Progenitor cell of endocrine pancreas (in vitro differentiated cells): Measurements from ENCODE around the gene TEFM. TPM values are rescaled to one million over a fixed set of nuclear protein-coding genes. Genes with fewer than 3 reads are reported as not detected.

Experiments used
- DNase-seq: peaks from one replicate; pipeline ENCODE4 v3.0.0; 2021; ENCODE audit warnings: low spot score; ENCODE audit not compliant: unreplicated experiment
- H3K27ac Mint-ChIP-seq: 2 replicates; pipeline ENCODE4 v1.8.0; 2021; ENCODE audit warnings: mild to moderate bottlenecking, moderate library complexity, mixed read lengths
- H3K27me3 Mint-ChIP-seq: 2 replicates; pipeline ENCODE4 v1.8.0; 2021; ENCODE audit warnings: mixed read lengths
- H3K36me3 Mint-ChIP-seq: 2 replicates; pipeline ENCODE4 v1.8.0; 2022; ENCODE audit warnings: mixed read lengths; ENCODE audit not compliant: insufficient read depth
- H3K4me1 Mint-ChIP-seq: 2 replicates; pipeline ENCODE4 v1.8.0; 2021; ENCODE audit warnings: low read depth, mixed read lengths
- H3K4me3 Mint-ChIP-seq: 2 replicates; pipeline ENCODE4 v1.8.0; 2021; ENCODE audit warnings: low read depth, mild to moderate bottlenecking, moderate library complexity, mixed read lengths
- H3K9me3 Mint-ChIP-seq: 2 replicates; pipeline ENCODE4 v1.8.0; 2021; ENCODE audit warnings: low read depth, mixed read lengths
- CTCF ChIP-seq: fragments of 200-600 bp; sonication (generic); IDR thresholded peaks from one replicate; pipeline ENCODE4 v1.5.0; 2021; ENCODE audit warnings: antibody characterized with exemption, mild to moderate bottlenecking; ENCODE audit not compliant: unreplicated experiment
- total RNA-seq: library from RNA; stranded (reverse); gene quantifications from 2 replicates; pipeline ENCODE4 v1.2.1, GENCODE V29; 2021

Gene TEFM
- total RNA-seq, 1 donor from 2014 or later, result 17.3 TPM

GRCh38 chr17:30924341-30924740 lies 18.3 kb upstream of the TEFM start:
- no peak for DNase-seq
- Mint-ChIP-seq H3K4me1 (peaks cover 4% of the 10 kb centered on the region), H3K4me3 (no peak overlapping the region), H3K9me3 (no peaks in the 10 kb centered on the region), H3K27me3 (peaks cover 56% of the 10 kb centered on the region), H3K36me3 (no peaks in the 10 kb centered on the region), H3K27ac (no peak overlapping the region)
- TF ChIP-seq CTCF, result no peak

GRCh38 chr17:30922235-30923030 lies 16.4 kb upstream of the TEFM start:
- no peaks in the 10 kb centered on the region for H3K36me3 Mint-ChIP-seq

GRCh38 chr17:30921544-30922196 lies 15.6 kb upstream of the TEFM start, which contains the start of gene ADAP2:
Gene ADAP2 (plus strand): TSS chr17:30921945. CDS start chr17:30922015, 70 bp downstream.
- peak; percentile 45 for DNase-seq
- Mint-ChIP-seq H3K27me3 (peaks cover 60% of the 10 kb centered on the region), H3K27ac (peak within 1 kb of the TSS; percentile 35), H3K4me3 (peak within 1 kb of the TSS; percentile 72), H3K36me3 (no peaks in the 10 kb centered on the region), H3K9me3 (no peaks in the 10 kb centered on the region), H3K4me1 (peaks cover 4% of the 10 kb centered on the region)
- TF ChIP-seq CTCF, result no peak

More at GRCh38 chr17:30922235-30923030, 16.4 kb upstream of the TEFM start:
- Mint-ChIP-seq H3K4me1 (peaks cover 4% of the 10 kb centered on the region), H3K9me3 (no peaks in the 10 kb centered on the region), H3K27ac (no peak overlapping the region), H3K4me3 (peak overlapping the region; percentile 72), H3K27me3 (peaks cover 66% of the 10 kb centered on the region)
- no peak for TF ChIP-seq CTCF
- peak; percentile 11 for DNase-seq

DNA sequence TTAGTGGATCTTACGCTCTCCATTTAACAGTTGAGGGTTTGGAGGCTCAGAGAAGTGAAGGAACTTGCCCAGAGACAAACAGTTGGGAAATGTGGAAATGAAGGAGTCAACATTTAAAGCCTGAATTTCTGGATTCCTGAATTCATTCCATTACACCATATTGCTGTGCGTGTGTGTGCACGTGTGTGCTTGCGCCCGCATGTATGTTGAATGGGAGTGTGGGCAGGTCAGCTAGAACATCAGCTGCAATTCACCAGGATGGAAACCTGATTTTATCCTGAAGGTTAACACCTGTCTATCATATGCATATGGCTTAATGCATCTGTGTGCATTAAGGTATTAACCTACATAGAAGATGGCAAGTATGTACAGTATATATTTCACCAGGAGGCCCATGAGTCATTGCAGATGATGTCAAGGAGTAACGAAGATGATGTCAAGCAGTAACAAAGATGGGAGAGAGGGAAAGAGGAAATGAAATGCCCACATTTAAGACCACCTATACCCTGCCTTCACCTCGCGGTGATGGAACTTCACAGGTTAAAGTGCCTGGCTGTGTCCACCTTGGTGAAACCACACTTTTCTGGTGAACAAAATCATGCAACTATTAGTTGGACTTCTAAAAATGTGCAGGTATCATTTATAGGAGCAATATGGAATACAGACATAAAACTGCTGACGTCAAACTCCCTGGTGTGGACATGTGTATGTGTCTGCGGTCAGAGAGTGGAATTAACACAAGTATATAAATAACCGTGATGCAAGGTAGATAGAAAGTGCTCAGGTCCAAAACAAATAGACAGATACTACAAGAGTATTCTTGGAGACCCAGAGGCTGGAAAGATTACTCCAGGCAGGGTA lies 14.9 kb upstream of the TEFM start:
- H3K4me1 Mint-ChIP-seq, result peaks cover 8% of the 10 kb centered on the region
- peak overlapping the region; percentile 66 for H3K4me3 Mint-ChIP-seq
- DNase-seq, result no peak
- peaks cover 57% of the 10 kb centered on the region for H3K27me3 Mint-ChIP-seq
- H3K9me3 Mint-ChIP-seq, result no peaks in the 10 kb centered on the region
- peak overlapping the region; percentile 35 for H3K27ac Mint-ChIP-seq
- H3K36me3 Mint-ChIP-seq, result no peaks in the 10 kb centered on the region
- TF ChIP-seq CTCF, result no peak

DNA sequence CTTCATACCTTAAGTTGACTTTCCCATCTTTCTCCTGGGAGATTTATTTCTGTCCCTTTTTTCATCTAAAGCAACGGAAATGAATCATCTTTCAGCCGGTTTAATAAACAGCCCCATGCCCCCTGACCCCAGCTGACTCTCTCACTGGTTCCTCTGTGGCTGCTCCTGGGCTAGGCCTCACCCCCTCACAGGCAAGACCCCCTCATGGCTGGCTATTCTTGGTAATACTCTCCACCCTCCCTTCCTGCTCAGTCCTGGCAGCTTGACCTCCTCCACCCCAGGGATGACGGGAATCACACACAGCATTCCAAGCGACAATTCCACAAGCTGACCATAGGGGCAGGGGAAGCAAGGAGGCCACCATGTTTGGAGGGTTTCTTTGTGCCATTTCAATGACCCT lies 14.2 kb upstream of the TEFM start:
- peaks cover 58% of the 10 kb centered on the region for H3K27me3 Mint-ChIP-seq
- no peaks in the 10 kb centered on the region for H3K36me3 Mint-ChIP-seq
- DNase-seq, result no peak
- peak; percentile 32 for TF ChIP-seq CTCF
- H3K9me3 Mint-ChIP-seq, result no peaks in the 10 kb centered on the region
- peaks cover 10% of the 10 kb centered on the region for H3K4me1 Mint-ChIP-seq
- H3K4me3 Mint-ChIP-seq, result no peak overlapping the region
- peak overlapping the region; percentile 6 for H3K27ac Mint-ChIP-seq
